Trophoblast cell (in vitro differentiated cells and primary cell): ENCODE measurements around the gene SMC3.
A peak's percentile ranks its signal among the peaks of the same experiment; 100 is the strongest.

Experiments
- DNase-seq, 2 donors: peaks; one replicate each; pipeline ENCODE4 v3.0.0-alpha.2; 2016
- H2AFZ ChIP-seq: 2 replicates; pipeline ENCODE4 v1.6.1; 2013; ENCODE audit warnings: low read length, moderate library complexity, mild to moderate bottlenecking; ENCODE audit not compliant: insufficient read depth, poor library complexity
- H2AK5ac ChIP-seq: 2 replicates; pipeline ENCODE4 v1.6.1; 2013; ENCODE audit warnings: mild to moderate bottlenecking, low read length
- H2BK120ac ChIP-seq: 2 replicates; pipeline ENCODE4 v1.6.1; 2013; ENCODE audit warnings: low read length, mild to moderate bottlenecking, moderate library complexity; ENCODE audit not compliant: insufficient read depth, poor library complexity
- H2BK12ac ChIP-seq: 2 replicates; pipeline ENCODE4 v1.6.1; 2013; ENCODE audit warnings: mild to moderate bottlenecking, low read length, moderate library complexity
- H2BK5ac ChIP-seq: 2 replicates; pipeline ENCODE4 v1.6.1; 2013; ENCODE audit warnings: low read length, low read depth, moderate library complexity, mild to moderate bottlenecking; ENCODE audit not compliant: poor library complexity
- H3K14ac ChIP-seq: 2 replicates; pipeline ENCODE4 v1.6.1; 2013; ENCODE audit warnings: mild to moderate bottlenecking, low read length
- H3K18ac ChIP-seq: 2 replicates; pipeline ENCODE4 v1.6.1; 2013; ENCODE audit warnings: mild to moderate bottlenecking, low read length
- H3K23ac ChIP-seq: 2 replicates; pipeline ENCODE4 v1.6.1; 2013; ENCODE audit warnings: low read length
- H3K27ac ChIP-seq: 2 replicates; pipeline ENCODE4 v1.5.1; 2013; ENCODE audit warnings: low read depth, mild to moderate bottlenecking, inconsistent platforms, low read length, moderate library complexity
- H3K27me3 ChIP-seq: 2 replicates; pipeline ENCODE4 v1.6.1; 2013; ENCODE audit warnings: inconsistent platforms, mild to moderate bottlenecking, low read length, moderate library complexity; ENCODE audit not compliant: insufficient read depth
- H3K36me3 ChIP-seq, 2 experiments: 1 replicate in 1 of 2; 2 replicates in 1 of 2; pipeline ENCODE4 v1.6.1; 2013; ENCODE audit warnings: low read length in 2 of 2, mild to moderate bottlenecking in 2 of 2, moderate library complexity in 1 of 2; ENCODE audit not compliant: insufficient read depth in 2 of 2, control insufficient read depth in 1 of 2
- H3K4ac ChIP-seq: 2 replicates; pipeline ENCODE4 v1.6.1; 2013; ENCODE audit warnings: low read depth, mild to moderate bottlenecking, low read length, moderate library complexity
- H3K4me1 ChIP-seq, 2 experiments: 1 replicate in 1 of 2; 2 replicates in 1 of 2; pipeline ENCODE4 v1.6.1; 2013; ENCODE audit warnings: low read length in 2 of 2, mild to moderate bottlenecking in 2 of 2, moderate library complexity in 1 of 2; ENCODE audit not compliant: insufficient read depth in 2 of 2, control insufficient read depth in 1 of 2
- H3K4me2 ChIP-seq: 2 replicates; pipeline ENCODE4 v1.6.1; 2013; ENCODE audit warnings: inconsistent platforms, mild to moderate bottlenecking, low read length, moderate library complexity
- H3K4me3 ChIP-seq: 2 replicates; pipeline ENCODE4 v1.5.1; 2013; ENCODE audit warnings: mild to moderate bottlenecking, low read depth, low read length, inconsistent platforms
- H3K79me1 ChIP-seq: one replicate; pipeline ENCODE4 v1.6.1; 2013; ENCODE audit warnings: low read length
- H3K79me2 ChIP-seq: 2 replicates; pipeline ENCODE4 v1.6.1; 2013; ENCODE audit warnings: low read length, mild to moderate bottlenecking; ENCODE audit not compliant: control insufficient read depth, insufficient read depth, poor library complexity
- H3K9ac ChIP-seq: 2 replicates; pipeline ENCODE4 v1.6.1; 2013; ENCODE audit warnings: mild to moderate bottlenecking, low read length
- H3K9me3 ChIP-seq: 2 replicates; pipeline ENCODE4 v1.6.1; 2013; ENCODE audit warnings: low read depth, mild to moderate bottlenecking, control low read depth, inconsistent platforms, low read length; ENCODE audit not compliant: insufficient read depth
- H4K12ac ChIP-seq: 2 replicates; pipeline ENCODE4 v1.6.1; 2013; ENCODE audit warnings: low read depth, mild to moderate bottlenecking, low read length, moderate library complexity
- H4K8ac ChIP-seq: 2 replicates; pipeline ENCODE4 v1.6.1; 2013; ENCODE audit warnings: low read depth, mild to moderate bottlenecking, low read length, moderate library complexity
- H4K91ac ChIP-seq: one replicate; pipeline ENCODE4 v1.6.1; 2013; ENCODE audit warnings: low read depth, mild to moderate bottlenecking, low read length, moderate library complexity
- WGBS: extraction: QIAGEN DNeasy Blood & Tissue Kit; methylation state at CpG from one replicate; pipeline ENCODE4 v1.1.7; 2013; ENCODE audit warnings: missing lambda C conversion rate; ENCODE audit not compliant: insufficient read length, insufficient coverage; ENCODE audit errors: extremely low coverage; 5-methylcytosine and 5-hydroxymethylcytosine counted together

The SMC3 gene

GRCh38 chr10:110643035-110643652, 75.6 kb downstream of the SMC3 start:
- peaks cover 21% of the 10 kb centered on the region for H3K27me3 ChIP-seq
- H3K79me2 ChIP-seq = no peaks in the 10 kb centered on the region
- H2BK12ac ChIP-seq = no peak overlapping the region
- H4K91ac ChIP-seq = no peak overlapping the region
- no peak overlapping the region for H3K9ac ChIP-seq
- peak in 1 of 2 donors; percentile 55 for DNase-seq
- no peak overlapping the region for H2AK5ac ChIP-seq
- H3K4me1 ChIP-seq = peaks cover 9 to 14% of the 10 kb centered on the region in 2 experiments
- no peak overlapping the region for H3K4ac ChIP-seq
- H3K23ac ChIP-seq = no peak overlapping the region
- no peaks in the 10 kb centered on the region for H3K79me1 ChIP-seq
- H3K36me3 ChIP-seq = no peaks in the 10 kb centered on the region
- no CpG with 5 or more reads among the region's 40 CpGs for WGBS
- no peak overlapping the region for H2BK5ac ChIP-seq
- no peak overlapping the region for H3K27ac ChIP-seq
- no peaks in the 10 kb centered on the region for H3K9me3 ChIP-seq
- no peak overlapping the region for H3K14ac ChIP-seq
- no peak overlapping the region for H2BK120ac ChIP-seq
- H3K4me2 ChIP-seq = peak overlapping the region; percentile 100
- no peak overlapping the region for H4K12ac ChIP-seq
- H4K8ac ChIP-seq = no peak overlapping the region
- no peak overlapping the region for H2AFZ ChIP-seq
- peak overlapping the region; percentile 10 for H3K4me3 ChIP-seq
- no peak overlapping the region for H3K18ac ChIP-seq

GRCh38 chr10:110643653-110644597, 76.4 kb downstream of the SMC3 start, which contains the start of gene RBM20:
Gene RBM20, plus strand, starts transcription at chr10:110644336. Its CDS starts 119 bp downstream, at chr10:110644455.
- H4K8ac ChIP-seq = no peak within 1 kb of the TSS
- DNase-seq = peak in 1 of 2 donors; percentile 36
- no peak within 1 kb of the TSS for H3K18ac ChIP-seq
- H3K79me1 ChIP-seq = no peaks in the 10 kb centered on the region
- no peak within 1 kb of the TSS for H2BK5ac ChIP-seq
- no peak within 1 kb of the TSS for H3K23ac ChIP-seq
- WGBS = no CpG with 5 or more reads among the region's 106 CpGs
- no peak within 1 kb of the TSS for H3K27ac ChIP-seq
- H2BK12ac ChIP-seq = no peak within 1 kb of the TSS
- no peak within 1 kb of the TSS for H4K12ac ChIP-seq
- H3K4me2 ChIP-seq = peak within 1 kb of the TSS; percentile 100
- H4K91ac ChIP-seq = no peak within 1 kb of the TSS
- H3K36me3 ChIP-seq = no peaks in the 10 kb centered on the region
- H3K4ac ChIP-seq = no peak within 1 kb of the TSS
- H3K79me2 ChIP-seq = no peaks in the 10 kb centered on the region
- H3K9me3 ChIP-seq = no peaks in the 10 kb centered on the region
- H2AFZ ChIP-seq = peak within 1 kb of the TSS; percentile 40
- no peak within 1 kb of the TSS for H3K14ac ChIP-seq
- H3K4me3 ChIP-seq = peak within 1 kb of the TSS; percentile 80
- H3K9ac ChIP-seq = no peak within 1 kb of the TSS
- H3K27me3 ChIP-seq = peaks cover 21% of the 10 kb centered on the region
- no peak within 1 kb of the TSS for H2AK5ac ChIP-seq
- H3K4me1 ChIP-seq = peaks cover 9 to 14% of the 10 kb centered on the region in 2 experiments
- no peak within 1 kb of the TSS for H2BK120ac ChIP-seq

GRCh38 chr10:110644598-110645462, 77.3 kb downstream of the SMC3 start:
- Histone ChIP-seq H3K14ac (no peak overlapping the region), H3K4me1 (peaks cover 9 to 14% of the 10 kb centered on the region in 2 experiments), H4K12ac (no peak overlapping the region), H2AFZ (no peak overlapping the region), H3K4me2 (peak overlapping the region; percentile 100), H4K91ac (no peak overlapping the region), H3K79me2 (no peaks in the 10 kb centered on the region), H3K79me1 (no peaks in the 10 kb centered on the region), H3K27me3 (peaks cover 21% of the 10 kb centered on the region), H3K9me3 (no peaks in the 10 kb centered on the region), H3K4ac (no peak overlapping the region), H3K18ac (no peak overlapping the region), H3K4me3 (peak overlapping the region; percentile 80), H4K8ac (no peak overlapping the region), H2BK120ac (no peak overlapping the region), H2AK5ac (no peak overlapping the region), H2BK12ac (no peak overlapping the region), H3K23ac (no peak overlapping the region), H3K9ac (no peak overlapping the region), H3K27ac (no peak overlapping the region), H2BK5ac (no peak overlapping the region), H3K36me3 (no peaks in the 10 kb centered on the region)
- no CpG with 5 or more reads among the region's 31 CpGs for WGBS
- no peak for DNase-seq
